Measurements from ENCODE around the gene SLC25A25.
"Not testable (repeated sequence)": the region's sequence is repeated elsewhere in the genome, so short reads cannot be mapped to it uniquely, and the experiment has no call there.

The SLC25A25 gene

GRCh38 chr9:128098297-128099230 lies 30.5 kb downstream of the SLC25A25 start:
- DNase-seq, result peak in 1 of 2 donors; percentile 63

- DNase-seq, result no peak
Measured at GRCh38 chr9:128099231-128099931, 31.3 kb downstream of the SLC25A25 start.

- DNase-seq, result no peak
Measured at GRCh38 chr9:128099932-128100491, 32.0 kb downstream of the SLC25A25 start.

GRCh38 chr9:128100581-128100980 lies 32.5 kb downstream of the SLC25A25 start:
- DNase-seq, result no peak

- no peak for DNase-seq
Measured at GRCh38 chr9:128101231-128101661, 33.2 kb downstream of the SLC25A25 start.

- DNase-seq, result no peak
Measured at GRCh38 chr9:128101690-128102089, 33.7 kb downstream of the SLC25A25 start.

- no peak for DNase-seq
Measured at GRCh38 chr9:128102196-128102595, 34.2 kb downstream of the SLC25A25 start.

GRCh38 chr9:128102861-128103588 lies 35.0 kb downstream of the SLC25A25 start:
- DNase-seq, result no peak

- no peak for DNase-seq
Measured at GRCh38 chr9:128103589-128103962, 35.5 kb downstream of the SLC25A25 start.

- no peak for DNase-seq
Measured at GRCh38 chr9:128104171-128104618, 36.2 kb downstream of the SLC25A25 start.

- no peak for DNase-seq
Measured at GRCh38 chr9:128105538-128106175, 37.6 kb downstream of the SLC25A25 start.

- no peak for DNase-seq
Measured at GRCh38 chr9:128106181-128106939, 38.3 kb downstream of the SLC25A25 start.

- DNase-seq, result no peak
Measured at GRCh38 chr9:128106940-128107467, 39.0 kb downstream of the SLC25A25 start.

- DNase-seq, result no peak
Measured at GRCh38 chr9:128107468-128108268, 39.6 kb downstream of the SLC25A25 start.

- DNase-seq, result no peak
Measured at GRCh38 chr9:128108269-128109049, 40.4 kb downstream of the SLC25A25 start.

GRCh38 chr9:128109050-128109709 lies 41.1 kb downstream of the SLC25A25 start:
- DNase-seq, result no peak

- not testable (repeated sequence) for DNase-seq
Measured at GRCh38 chr9:128111726-128112125, 43.7 kb downstream of the SLC25A25 start.

GRCh38 chr9:128113526-128114325 lies 45.7 kb downstream of the SLC25A25 start:
- no peak for DNase-seq

Data from bone marrow (tissue), 2 donors.